HG03558 (cell line): ENCODE results near the gene ZDHHC8.
"Not testable (repeated sequence)": the region's sequence is repeated elsewhere in the genome, so short reads cannot be mapped to it uniquely, and the experiment has no call there.

ENCODE experiments used
- ATAC-seq: cut with Tn5 transposase; IDR thresholded peaks from one replicate; pipeline ENCODE4 v1.9.1; 2021; ENCODE audit warnings: moderate number of reproducible peaks; ENCODE audit not compliant: unreplicated experiment; ENCODE audit errors: extremely low read depth

ZDHHC8 gene

GRCh38 chr22:20156042-20156389 lies 24.4 kb downstream of the ZDHHC8 start:
- no peak for ATAC-seq

GRCh38 chr22:20156611-20157429 lies 25.2 kb downstream of the ZDHHC8 start:
- no peak for ATAC-seq

GRCh38 chr22:20157430-20158183 lies 26.0 kb downstream of the ZDHHC8 start:
- ATAC-seq = no peak

GRCh38 chr22:20158391-20159036 lies 26.9 kb downstream of the ZDHHC8 start:
- no peak for ATAC-seq

GRCh38 chr22:20159076-20159475 lies 27.5 kb downstream of the ZDHHC8 start:
- no peak for ATAC-seq

GRCh38 chr22:20159531-20159930 lies 27.9 kb downstream of the ZDHHC8 start:
- ATAC-seq = not testable (repeated sequence)

GRCh38 chr22:20160041-20160440 lies 28.4 kb downstream of the ZDHHC8 start:
- ATAC-seq = no peak

- no peak for ATAC-seq
Observed at GRCh38 chr22:20164863-20165262, 33.3 kb downstream of the ZDHHC8 start.

GRCh38 chr22:20165421-20165820 lies 33.8 kb downstream of the ZDHHC8 start:
- no peak for ATAC-seq

- no peak for ATAC-seq
Observed at GRCh38 chr22:20165913-20166312, 34.3 kb downstream of the ZDHHC8 start.

GRCh38 chr22:20166703-20167102 lies 35.1 kb downstream of the ZDHHC8 start:
- no peak for ATAC-seq

GRCh38 chr22:20167643-20168322 lies 36.2 kb downstream of the ZDHHC8 start:
- ATAC-seq = no peak

GRCh38 chr22:20169253-20169822 lies 37.7 kb downstream of the ZDHHC8 start:
- no peak for ATAC-seq

GRCh38 chr22:20170170-20170569 lies 38.6 kb downstream of the ZDHHC8 start:
- ATAC-seq = no peak

- no peak for ATAC-seq
Observed at GRCh38 chr22:20171288-20172140, 39.9 kb downstream of the ZDHHC8 start.

- ATAC-seq = no peak
Observed at GRCh38 chr22:20172141-20172613, 40.6 kb downstream of the ZDHHC8 start.

GRCh38 chr22:20173246-20173645 lies 41.6 kb downstream of the ZDHHC8 start:
- ATAC-seq = no peak

GRCh38 chr22:20173772-20174171 lies 42.2 kb downstream of the ZDHHC8 start:
- no peak for ATAC-seq
